HUES64 (cell line): ENCODE results near the gene FBXL22. TPM values are rescaled to one million over a fixed set of nuclear protein-coding genes. Genes with fewer than 3 reads are reported as not detected.
A peak's percentile ranks its signal among the peaks of the same experiment; 100 is the strongest.

ENCODE experiments used
- H3K27ac ChIP-seq: 2 replicates; pipeline ENCODE4 v1.7.0; 2013; ENCODE audit warnings: low read depth, low read length, inconsistent platforms
- H3K27me3 ChIP-seq: 2 replicates; pipeline ENCODE4 v1.6.1; 2013; ENCODE audit warnings: mild to moderate bottlenecking, low read length; ENCODE audit not compliant: insufficient read depth
- H3K36me3 ChIP-seq: 2 replicates; pipeline ENCODE4 v1.6.1; 2013; ENCODE audit warnings: mild to moderate bottlenecking, low read length; ENCODE audit not compliant: insufficient read depth
- H3K4me1 ChIP-seq: 2 replicates; pipeline ENCODE4 v1.6.1; 2013; ENCODE audit warnings: mild to moderate bottlenecking, low read length, moderate library complexity; ENCODE audit not compliant: insufficient read depth
- H3K4me3 ChIP-seq: 2 replicates; pipeline ENCODE4 v1.5.1; 2013; ENCODE audit warnings: mild to moderate bottlenecking, low read length, moderate library complexity
- H3K9ac ChIP-seq: 2 replicates; pipeline ENCODE4 v1.6.1; 2013; ENCODE audit warnings: mild to moderate bottlenecking, low read depth, low read length
- H3K9me3 ChIP-seq: 2 replicates; pipeline ENCODE4 v1.6.1; 2013; ENCODE audit warnings: low read depth, low read length; ENCODE audit not compliant: insufficient read depth
- WGBS: fragments of 150-250, 120-280 bp; methylation state at CpG from one replicate; pipeline ENCODE4 v1.1.7; 2013; ENCODE audit warnings: missing lambda C conversion rate; 5-methylcytosine and 5-hydroxymethylcytosine counted together
- polyA plus RNA-seq, 2 experiments: library from polyadenylated mRNA; stranded (reverse); fragments of 50-300 nt; gene quantifications; one replicate each; pipeline ENCODE4 v1.2.3, GENCODE V29; 2013

The FBXL22 gene
- polyA plus RNA-seq (2013, experiment 1 of 2), result 0.45 TPM
- polyA plus RNA-seq (2013, experiment 2 of 2), result 0.76 TPM

- no peak within 1 kb of the TSS for H3K9ac ChIP-seq
Measured at GRCh38 chr15:63597038-63597790, at the start of gene FBXL22. Gene FBXL22 (plus strand): TSS chr15:63597387. CDS start chr15:63597393, 6 bp downstream.

GRCh38 chr15:63551400-63551799, 45.8 kb upstream of the FBXL22 start:
- Histone ChIP-seq H3K9ac (no peak overlapping the region), H3K36me3 (no peaks in the 10 kb centered on the region), H3K4me1 (peaks cover 19% of the 10 kb centered on the region), H3K27me3 (no peaks in the 10 kb centered on the region), H3K4me3 (no peak overlapping the region), H3K9me3 (no peaks in the 10 kb centered on the region), H3K27ac (no peak overlapping the region)
- WGBS, result 88% methylated on average over 1 of the region's 1 CpG

More at GRCh38 chr15:63597038-63597790, at the start of gene FBXL22:
- Histone ChIP-seq H3K36me3 (0 out of 2 replicates have a peak, but pooled peaks cover 2% of the 10 kb centered on the region), H3K9me3 (no peaks in the 10 kb centered on the region), H3K4me1 (peaks cover 18% of the 10 kb centered on the region; the same call in 1 of the 2 replicates), H3K4me3 (no peak within 1 kb of the TSS), H3K27me3 (peaks cover 24% of the 10 kb centered on the region), H3K27ac (no peak within 1 kb of the TSS)
- WGBS, result 89% methylated on average over 23 of the region's 23 CpGs

GRCh38 chr15:63553388-63553791, 43.8 kb upstream of the FBXL22 start:
- Histone ChIP-seq H3K27ac (peak overlapping the region; percentile 81; the same call in 1 of the 2 replicates), H3K4me3 (peak overlapping the region; percentile 17; the same call in 1 of the 2 replicates), H3K36me3 (no peaks in the 10 kb centered on the region), H3K9me3 (no peaks in the 10 kb centered on the region), H3K4me1 (peaks cover 26% of the 10 kb centered on the region), H3K27me3 (no peaks in the 10 kb centered on the region), H3K9ac (peak overlapping the region; percentile 63; the same call in 1 of the 2 replicates)
- 36% methylated on average over 3 of the region's 3 CpGs for WGBS

- WGBS, result 100% methylated on average over 1 of the region's 2 CpGs
- no peak overlapping the region for H3K9ac ChIP-seq
- H3K36me3 ChIP-seq, result no peaks in the 10 kb centered on the region
- H3K4me1 ChIP-seq, result peaks cover 32% of the 10 kb centered on the region
- no peak overlapping the region for H3K4me3 ChIP-seq
- H3K27ac ChIP-seq, result no peak overlapping the region
- no peaks in the 10 kb centered on the region for H3K27me3 ChIP-seq
- no peaks in the 10 kb centered on the region for H3K9me3 ChIP-seq
Measured at GRCh38 chr15:63554337-63554927, 42.8 kb upstream of the FBXL22 start.

GRCh38 chr15:63555507-63555906, 41.7 kb upstream of the FBXL22 start:
- no peaks in the 10 kb centered on the region for H3K36me3 ChIP-seq

GRCh38 chr15:63556246-63556645, 40.9 kb upstream of the FBXL22 start:
- 75% methylated on average over 6 of the region's 6 CpGs for WGBS
- H3K4me3 ChIP-seq, result no peak overlapping the region
- H3K27me3 ChIP-seq, result no peaks in the 10 kb centered on the region
- H3K9ac ChIP-seq, result no peak overlapping the region
- H3K36me3 ChIP-seq, result no peaks in the 10 kb centered on the region
- no peak overlapping the region for H3K27ac ChIP-seq
- H3K9me3 ChIP-seq, result no peaks in the 10 kb centered on the region
- peaks cover 47% of the 10 kb centered on the region for H3K4me1 ChIP-seq

More at GRCh38 chr15:63555507-63555906, 41.7 kb upstream of the FBXL22 start:
- Histone ChIP-seq H3K27ac (no peak overlapping the region), H3K27me3 (no peaks in the 10 kb centered on the region), H3K4me1 (peaks cover 42% of the 10 kb centered on the region), H3K9me3 (no peaks in the 10 kb centered on the region), H3K9ac (no peak overlapping the region), H3K4me3 (no peak overlapping the region)

- Histone ChIP-seq H3K27me3 (no peaks in the 10 kb centered on the region), H3K36me3 (no peaks in the 10 kb centered on the region), H3K4me1 (peaks cover 47% of the 10 kb centered on the region), H3K9ac (no peak overlapping the region), H3K27ac (no peak overlapping the region), H3K4me3 (no peak overlapping the region), H3K9me3 (no peaks in the 10 kb centered on the region)
- WGBS, result 95% methylated on average over 7 of the region's 7 CpGs
Measured at GRCh38 chr15:63556736-63557135, 40.5 kb upstream of the FBXL22 start.

GRCh38 chr15:63559753-63560152, 37.4 kb upstream of the FBXL22 start:
- no peaks in the 10 kb centered on the region for H3K9me3 ChIP-seq
- H3K36me3 ChIP-seq, result 0 out of 2 replicates have a peak, but pooled peaks cover 2% of the 10 kb centered on the region
- WGBS, result 58% methylated on average over 5 of the region's 5 CpGs
- peaks cover 28% of the 10 kb centered on the region for H3K4me1 ChIP-seq
- H3K27me3 ChIP-seq, result no peaks in the 10 kb centered on the region
- no peak overlapping the region for H3K9ac ChIP-seq
- H3K27ac ChIP-seq, result peak overlapping the region; percentile 67; the same call in 1 of the 2 replicates
- H3K4me3 ChIP-seq, result no peak overlapping the region; the same call in 1 of the 2 replicates

- Histone ChIP-seq H3K4me3 (no peak overlapping the region), H3K36me3 (0 out of 2 replicates have a peak, but pooled peaks cover 2% of the 10 kb centered on the region), H3K9me3 (no peaks in the 10 kb centered on the region), H3K27me3 (no peaks in the 10 kb centered on the region), H3K9ac (no peak overlapping the region), H3K4me1 (peaks cover 28% of the 10 kb centered on the region), H3K27ac (no peak overlapping the region)
- WGBS, result 83% methylated on average over 6 of the region's 6 CpGs
Measured at GRCh38 chr15:63560741-63561448, 36.3 kb upstream of the FBXL22 start.

- H3K9me3 ChIP-seq, result no peaks in the 10 kb centered on the region
- H3K27me3 ChIP-seq, result no peaks in the 10 kb centered on the region
Measured at GRCh38 chr15:63564093-63564492, 33.1 kb upstream of the FBXL22 start.

More at GRCh38 chr15:63564093-63564492, 33.1 kb upstream of the FBXL22 start:
- WGBS, result 85% methylated on average over 3 of the region's 3 CpGs
- H3K27ac ChIP-seq, result no peak overlapping the region
- H3K4me1 ChIP-seq, result peaks cover 18% of the 10 kb centered on the region
- H3K9ac ChIP-seq, result no peak overlapping the region
- peaks cover 2% of the 10 kb centered on the region; the same call in 1 of the 2 replicates for H3K36me3 ChIP-seq
- no peak overlapping the region for H3K4me3 ChIP-seq
